ENCODE results near the gene MIPEP. TPM values are rescaled to one million over a fixed set of nuclear protein-coding genes. Genes with fewer than 3 reads are reported as not detected.

Gene MIPEP
- total RNA-seq, 2 experiments from 2014 or later = 3.9 to 4.8 TPM

- H3K4me1 ChIP-seq (ENCODE audit: insufficient read depth, low read length) = no peaks in the 10 kb centered on the region
- Mint-ChIP-seq H3K9me3 (no peaks in the 10 kb centered on the region), H3K27ac (no peak overlapping the region), H3K36me3 (ENCODE audit: low read depth) (peaks cover 47% of the 10 kb centered on the region), H3K27me3 (no peaks in the 10 kb centered on the region), H3K4me1 (ENCODE audit: low read depth) (no peaks in the 10 kb centered on the region), H3K4me3 (no peak overlapping the region)
- intact Hi-C loops (cut with DNase I, micrococcal nuclease) = no loop called here
- H3K4me3 ChIP-seq (ENCODE audit: low read length) = no peak overlapping the region
- H3K27ac ChIP-seq (ENCODE audit: low read depth in 1 of 2, low read length in 2 of 2) = no peak overlapping the region
- H3K27me3 ChIP-seq (ENCODE audit: control insufficient read depth in 1 of 2, insufficient read depth in 2 of 2, low read length in 2 of 2) = no peaks in the 10 kb centered on the region
- ChIA-PET POLR2A (no interaction called here), CTCF (no interaction called here)
- H3K9me3 ChIP-seq (ENCODE audit: control insufficient read depth in 1 of 2, insufficient read depth in 1 of 2, low read length in 2 of 2) = no peaks in the 10 kb centered on the region
- TF ChIP-seq, protein P1, sequence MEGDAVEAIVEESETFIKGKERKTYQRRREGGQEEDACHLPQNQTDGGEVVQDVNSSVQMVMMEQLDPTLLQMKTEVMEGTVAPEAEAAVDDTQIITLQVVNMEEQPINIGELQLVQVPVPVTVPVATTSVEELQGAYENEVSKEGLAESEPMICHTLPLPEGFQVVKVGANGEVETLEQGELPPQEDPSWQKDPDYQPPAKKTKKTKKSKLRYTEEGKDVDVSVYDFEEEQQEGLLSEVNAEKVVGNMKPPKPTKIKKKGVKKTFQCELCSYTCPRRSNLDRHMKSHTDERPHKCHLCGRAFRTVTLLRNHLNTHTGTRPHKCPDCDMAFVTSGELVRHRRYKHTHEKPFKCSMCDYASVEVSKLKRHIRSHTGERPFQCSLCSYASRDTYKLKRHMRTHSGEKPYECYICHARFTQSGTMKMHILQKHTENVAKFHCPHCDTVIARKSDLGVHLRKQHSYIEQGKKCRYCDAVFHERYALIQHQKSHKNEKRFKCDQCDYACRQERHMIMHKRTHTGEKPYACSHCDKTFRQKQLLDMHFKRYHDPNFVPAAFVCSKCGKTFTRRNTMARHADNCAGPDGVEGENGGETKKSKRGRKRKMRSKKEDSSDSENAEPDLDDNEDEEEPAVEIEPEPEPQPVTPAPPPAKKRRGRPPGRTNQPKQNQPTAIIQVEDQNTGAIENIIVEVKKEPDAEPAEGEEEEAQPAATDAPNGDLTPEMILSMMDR (IDR thresholded peaks at IDR 0.05) = no peak
- H3K36me3 ChIP-seq (ENCODE audit: insufficient read depth, low read length) = peaks cover 3% of the 10 kb centered on the region
- no peak for ATAC-seq (ENCODE audit: poor library complexity)
- no peak for DNase-seq
Measured at GRCh38 chr13:23806874-23807526, 82.2 kb downstream of the MIPEP start.

DNA sequence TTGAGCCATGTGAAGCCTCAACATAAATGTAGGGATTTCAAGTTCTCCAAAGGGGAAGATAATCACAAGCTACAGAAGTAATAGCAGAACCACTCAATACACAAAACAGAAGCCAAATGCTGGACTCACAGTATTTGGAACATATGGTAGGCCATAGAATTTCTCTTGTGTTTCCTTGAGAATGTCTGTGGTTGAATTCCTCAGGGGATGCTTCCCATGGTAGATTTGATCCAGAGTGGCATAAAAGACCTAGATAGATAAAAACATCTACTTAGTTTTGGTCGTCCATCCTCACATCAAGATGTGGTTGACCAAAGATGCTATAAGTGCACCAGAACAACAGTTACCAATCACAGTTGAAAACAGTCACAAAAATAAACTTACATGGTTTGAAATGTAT is 83.4 kb downstream of the MIPEP start:
- ChIA-PET POLR2A (no interaction called here), CTCF (no interaction called here)
- H3K4me3 ChIP-seq (ENCODE audit: low read length) = no peak overlapping the region
- no peaks in the 10 kb centered on the region for H3K9me3 ChIP-seq (ENCODE audit: control insufficient read depth in 1 of 2, insufficient read depth in 1 of 2, low read length in 2 of 2)
- Mint-ChIP-seq H3K4me1 (ENCODE audit: low read depth) (peaks cover 6% of the 10 kb centered on the region), H3K27ac (no peak overlapping the region), H3K27me3 (no peaks in the 10 kb centered on the region), H3K9me3 (no peaks in the 10 kb centered on the region), H3K36me3 (ENCODE audit: low read depth) (peaks cover 57% of the 10 kb centered on the region), H3K4me3 (no peak overlapping the region)
- no peaks in the 10 kb centered on the region for H3K4me1 ChIP-seq (ENCODE audit: insufficient read depth, low read length)
- no peaks in the 10 kb centered on the region for H3K27me3 ChIP-seq (ENCODE audit: control insufficient read depth in 1 of 2, insufficient read depth in 2 of 2, low read length in 2 of 2)
- DNase-seq (no peak), ATAC-seq (ENCODE audit: poor library complexity) (no peak)
- no peak overlapping the region for H3K27ac ChIP-seq (ENCODE audit: low read depth in 1 of 2, low read length in 2 of 2)
- TF ChIP-seq, protein P1 (IDR thresholded peaks at IDR 0.05) = no peak
- intact Hi-C loops (cut with DNase I, micrococcal nuclease) = no loop called here
- H3K36me3 ChIP-seq (ENCODE audit: insufficient read depth, low read length) = peaks cover 3% of the 10 kb centered on the region

- no peaks in the 10 kb centered on the region for H3K27me3 ChIP-seq (ENCODE audit: control insufficient read depth in 1 of 2, insufficient read depth in 2 of 2, low read length in 2 of 2)
- no peak for ATAC-seq (ENCODE audit: poor library complexity)
- no peak for DNase-seq
- H3K9me3 Mint-ChIP-seq = no peaks in the 10 kb centered on the region
- TF ChIP-seq, protein P1 (IDR thresholded peaks at IDR 0.05) = no peak
- peaks cover 61% of the 10 kb centered on the region for H3K36me3 Mint-ChIP-seq (ENCODE audit: low read depth)
- ChIA-PET CTCF (interaction anchor here (2.2 kb wide), 1 partner anchor 11 kb away, joined by 5 read pairs; no protein-coding TSS in a partner anchor), POLR2A (no interaction called here)
- no peaks in the 10 kb centered on the region for H3K27me3 Mint-ChIP-seq
- peaks cover 13% of the 10 kb centered on the region for H3K4me1 Mint-ChIP-seq (ENCODE audit: low read depth)
- H3K4me3 Mint-ChIP-seq = no peak overlapping the region
- H3K9me3 ChIP-seq (ENCODE audit: control insufficient read depth in 1 of 2, insufficient read depth in 1 of 2, low read length in 2 of 2) = no peaks in the 10 kb centered on the region
- no peak overlapping the region for H3K27ac Mint-ChIP-seq
- H3K4me1 ChIP-seq (ENCODE audit: insufficient read depth, low read length) = no peaks in the 10 kb centered on the region
- H3K27ac ChIP-seq (ENCODE audit: low read depth in 1 of 2, low read length in 2 of 2) = no peak overlapping the region
- H3K36me3 ChIP-seq (ENCODE audit: insufficient read depth, low read length) = peaks cover 3% of the 10 kb centered on the region
- intact Hi-C loops (cut with DNase I, micrococcal nuclease) = no loop called here
- H3K4me3 ChIP-seq (ENCODE audit: low read length) = no peak overlapping the region
Measured at GRCh38 chr13:23805122-23805521, 84.1 kb downstream of the MIPEP start.
